A549 (cell line): ENCODE measurements around the gene SMS. TPM values are rescaled to one million over a fixed set of nuclear protein-coding genes. Genes with fewer than 3 reads are reported as not detected.
A peak's percentile ranks its signal among the peaks of the same experiment; 100 is the strongest.

Source experiments
- ATAC-seq, 2 experiments: fragments of 200-7000 bp in 1 of 2; fragments of >200 bp in 1 of 2; cut with Nextera tagmentation in 1 of 2; cut with Tn5 transposase in 1 of 2; 3 replicates each; pipeline versions ENCODE4 v1.8.0 to v1.9.1; 2018 to 2020; ENCODE audit warnings: mild to moderate bottlenecking in 1 of 2, moderate library complexity in 1 of 2
- CTCF ChIA-PET: fragments of 300-600 bp; sonication (Branson Sonifier 250); formaldehyde crosslinking; extraction: SDS; loops from one replicate; lab custom pipeline; 2021; ENCODE audit warnings: antibody characterized with exemption, inconsistent platforms; lab: Yijun Ruan, JAX
- POLR2A ChIA-PET: fragments of 350-600 bp; formaldehyde crosslinking; extraction: SDS; loops from one replicate; lab custom pipeline; 2021; ENCODE audit warnings: antibody characterized with exemption, inconsistent platforms; lab: Yijun Ruan, JAX
- DNase-seq, 2 experiments: peaks; one replicate each; pipeline versions ENCODE4 v3.0.0 to v3.0.0-alpha.2; 2011 to 2016; ENCODE audit warnings: low read depth in 1 of 2, low spot score in 1 of 2
- FAIRE-seq: peaks from 2 replicates; lab custom pipeline; 2011; peaks lifted over from hg19 to GRCh38; lab: Jason Lieb, UNC
- H3K27ac ChIP-seq, 2 experiments: fragments of >200 bp; sonication (Bioruptor Twin); formaldehyde crosslinking; 3 replicates each; pipeline ENCODE4 v1.5.1; 2016 to 2017
- H3K4me1 ChIP-seq: fragments of >200 bp; sonication (Bioruptor Twin); formaldehyde crosslinking; 3 replicates; pipeline ENCODE4 v1.6.1; 2016
- H3K4me2 ChIP-seq: fragments of >200 bp; sonication (Bioruptor Twin); formaldehyde crosslinking; 3 replicates; pipeline ENCODE4 v1.6.1; 2016
- H3K4me3 ChIP-seq: fragments of >200 bp; sonication (Bioruptor Twin); formaldehyde crosslinking; 3 replicates; pipeline ENCODE4 v1.5.1; 2016
- H3K9me3 ChIP-seq: fragments of >200 bp; sonication (Bioruptor Twin); formaldehyde crosslinking; 3 replicates; pipeline ENCODE4 v1.6.1; 2016
- ATOH8 ChIP-seq: fragments of 250-450 bp; sonication (Bioruptor Pico); IDR thresholded peaks from 2 replicates; pipeline ENCODE4 v1.5.0; 2020; ENCODE audit warnings: low read depth, mild to moderate bottlenecking, moderate library complexity
- BCL3 ChIP-seq: fragments of >200 bp; sonication (Bioruptor Twin); formaldehyde crosslinking; IDR thresholded peaks from 3 replicates; pipeline ENCODE4 v1.6.1; 2016
- BHLHE40 ChIP-seq: IDR thresholded peaks from 2 replicates; pipeline ENCODE4 v1.6.1; 2012; ENCODE audit warnings: low read depth, low read length, inconsistent platforms
- CBX2 ChIP-seq: fragments of 200-600 bp; sonication (generic); IDR thresholded peaks from 2 replicates; pipeline ENCODE4 v1.6.1; 2016; ENCODE audit warnings: low read depth, mild to moderate bottlenecking, borderline replicate concordance
- CEBPB ChIP-seq, 2 experiments: fragments of >200 bp in 1 of 2; sonication (Bioruptor Twin) in 1 of 2; formaldehyde crosslinking in 1 of 2; IDR thresholded peaks; 2 replicates each; pipeline ENCODE4 v1.6.1; 2012 to 2016
- CHD2 ChIP-seq: fragments of 150-350 bp; IDR thresholded peaks from 2 replicates; pipeline ENCODE4 v1.6.1; 2014; ENCODE audit warnings: low read length; ENCODE audit not compliant: partially characterized antibody
- CHD4 ChIP-seq: fragments of 200-600 bp; sonication (generic); IDR thresholded peaks from 2 replicates; pipeline ENCODE4 v1.6.1; 2016; ENCODE audit warnings: antibody characterized with exemption, mild to moderate bottlenecking, borderline replicate concordance
- CTCF ChIP-seq: fragments of >200 bp; sonication (Bioruptor Twin); formaldehyde crosslinking; IDR thresholded peaks from 3 replicates; pipeline ENCODE4 v1.5.1; 2016
- E2F6 ChIP-seq: IDR thresholded peaks from 2 replicates; pipeline ENCODE4 v1.6.1; 2012; ENCODE audit warnings: low read depth, borderline replicate concordance
- ELK1 ChIP-seq: fragments of 150-350 bp; IDR thresholded peaks from 2 replicates; pipeline ENCODE4 v1.6.1; 2014; ENCODE audit warnings: low read depth, mild to moderate bottlenecking, low read length
- EP300 ChIP-seq, 2 experiments: fragments of >200 bp; sonication (Bioruptor Twin); formaldehyde crosslinking; IDR thresholded peaks; 2 replicates in 1 of 2; 3 replicates in 1 of 2; pipeline ENCODE4 v1.6.1; 2016 to 2017
- ESRRA ChIP-seq: fragments of 150-350 bp; IDR thresholded peaks from 2 replicates; pipeline ENCODE4 v1.6.1; 2014; ENCODE audit warnings: mild to moderate bottlenecking, low read length, borderline replicate concordance
- FOSL2 ChIP-seq, 2 experiments: fragments of 450-650 bp in 1 of 2; fragments of >200 bp in 1 of 2; sonication (Bioruptor Twin) in 1 of 2; formaldehyde crosslinking; IDR thresholded peaks; 2 replicates each; pipeline versions ENCODE4 v1.5.0 to v1.6.1; 2016 to 2020; ENCODE audit warnings: mild to moderate bottlenecking in 1 of 2, moderate library complexity in 1 of 2
- FOXS1 ChIP-seq: fragments of 250-450 bp; sonication (Bioruptor Pico); IDR thresholded peaks from 2 replicates; pipeline ENCODE4 v1.5.0; 2020; ENCODE audit warnings: mild to moderate bottlenecking, moderate library complexity
- GATA3 ChIP-seq: IDR thresholded peaks from 2 replicates; pipeline ENCODE4 v1.6.1; 2012; ENCODE audit warnings: borderline replicate concordance
- HEYL ChIP-seq: fragments of 250-450 bp; sonication (Bioruptor Pico); IDR thresholded peaks from 2 replicates; pipeline ENCODE4 v1.8.0; 2021; ENCODE audit warnings: mild to moderate bottlenecking, moderate library complexity
- KDM1A ChIP-seq: fragments of 200-600 bp; sonication (generic); IDR thresholded peaks from 2 replicates; pipeline ENCODE4 v1.6.1; 2016; ENCODE audit warnings: low read depth, mild to moderate bottlenecking
- REST ChIP-seq: fragments of 200-600 bp; sonication (generic); IDR thresholded peaks from 2 replicates; pipeline ENCODE4 v1.6.1; 2016; ENCODE audit warnings: antibody characterized with exemption, mild to moderate bottlenecking, moderate library complexity
- RFX5 ChIP-seq: fragments of 450-650 bp; IDR thresholded peaks from 2 replicates; pipeline ENCODE4 v1.7.1; 2014; ENCODE audit warnings: antibody characterized with exemption, mild to moderate bottlenecking, moderate library complexity
- ZNF302 ChIP-seq: fragments of 250-450 bp; sonication (Bioruptor Pico); IDR thresholded peaks from 2 replicates; pipeline ENCODE4 v1.9.0; 2021; ENCODE audit warnings: inconsistent platforms, mild to moderate bottlenecking, moderate library complexity
- WGBS: methylation state at CpG from one replicate; pipeline ENCODE4 v1.1.6; 2017; ENCODE audit errors: missing lambda C conversion rate; 5-methylcytosine and 5-hydroxymethylcytosine counted together
- polyA plus RNA-seq, 4 experiments: library from polyadenylated mRNA; depleted of rRNA in 3 of 4; stranded (reverse); fragments of >200 nt; fragmentation: RNase III in 1 of 4; extraction: RNeasy Plus Mini Kit Qiagen cat#74134 plus additional on column Dnase treatment in 1 of 4; gene quantifications; 2 replicates in 3 of 4; 3 replicates in 1 of 4; pipeline ENCODE4 v1.2.3, GENCODE V29; 2011 to 2017

Gene SMS
- polyA plus RNA-seq, 2 of the 4 experiments (the other 2 are of a cell fraction) = 129 to 180 TPM

GRCh38 chrX:21905953-21906352, 34.6 kb upstream of the SMS start:
- CTCF ChIA-PET = no interaction called here
- H3K4me1 ChIP-seq = no peaks in the 10 kb centered on the region
- FAIRE-seq = peak; percentile 63
- H3K4me3 ChIP-seq = no peak overlapping the region
- 84% methylated on average over 3 of the region's 3 CpGs for WGBS
- POLR2A ChIA-PET = no interaction called here
- H3K9me3 ChIP-seq = no peaks in the 10 kb centered on the region
- no peak overlapping the region for H3K27ac ChIP-seq
- ATAC-seq = no peak
- TF ChIP-seq ZNF302 (no peak), ESRRA (no peak), CHD2 (no peak), REST (no peak), KDM1A (no peak), CEBPB (IDR thresholded peaks at IDR 0.05) (no peak), CTCF (no peak), CHD4 (no peak), EP300 (IDR thresholded peaks at IDR 0.05) (no peak), ATOH8 (no peak), FOXS1 (CRISPR knock-in tag) (no peak), E2F6 (no peak), GATA3 (no peak), BCL3 (no peak), RFX5 (no peak), ELK1 (no peak), HEYL (CRISPR knock-in tag) (no peak), BHLHE40 (no peak), CBX2 (no peak), FOSL2 (IDR thresholded peaks at IDR 0.05) (no peak), FOSL2 (CRISPR knock-in tag; IDR thresholded peaks at IDR 0.05) (no peak)
- DNase-seq = no peak
- no peak overlapping the region for H3K4me2 ChIP-seq
